ENCODE data around the gene CELF1.

GRCh38 chr11:47480762-47481161 is 72.2 kb downstream of the CELF1 start:
- TF ChIP-seq CTCF (IDR thresholded peaks at IDR 0.05) (no peak), POLR2A (IDR thresholded peaks at IDR 0.05) (no peak)

Data from gastroesophageal sphincter (tissue), 3 donors.